Psoas muscle (tissue), 8 donors: ENCODE data around the gene MEIS1. TPM values are rescaled to one million over a fixed set of nuclear protein-coding genes. Genes with fewer than 3 reads are reported as not detected.

Experiments
- ATAC-seq, 4 donors: fragments of 200-7000 bp; cut with Tn5 transposase; one replicate each; pipeline ENCODE4 v1.9.1; 2020; ENCODE audit warnings: moderate library complexity in 3 of 4, mild to moderate bottlenecking in 2 of 4
- DNase-seq, 2 donors: peaks; one replicate each; pipeline ENCODE4 v3.0.0-alpha.2; 2020
- H3K27ac ChIP-seq: fragments of 200-600 bp; one replicate; pipeline ENCODE4 v1.8.0; 2022
- H3K27me3 ChIP-seq, 3 donors: fragments of 200-600 bp in 1 of 3; one replicate each; pipeline versions ENCODE4 v1.6.1 to v1.8.0; 2013 to 2022; ENCODE audit warnings: low read length in 2 of 3, mild to moderate bottlenecking in 2 of 3, moderate library complexity in 1 of 3; ENCODE audit not compliant: insufficient read depth in 3 of 3
- H3K36me3 ChIP-seq, 2 donors: fragments of 200-600 bp in 1 of 2; one replicate each; pipeline versions ENCODE4 v1.6.1 to v1.8.0; 2013 to 2022; ENCODE audit warnings: low read depth in 1 of 2, mild to moderate bottlenecking in 1 of 2, moderate library complexity in 1 of 2; ENCODE audit not compliant: insufficient read depth in 1 of 2
- H3K4me1 ChIP-seq: fragments of 200-600 bp; one replicate; pipeline ENCODE4 v1.8.0; 2022
- H3K4me3 ChIP-seq: fragments of 200-600 bp; one replicate; pipeline ENCODE4 v1.8.0; 2022; ENCODE audit warnings: mild to moderate bottlenecking
- H3K9me3 ChIP-seq: fragments of 200-600 bp; one replicate; pipeline ENCODE4 v1.8.0; 2022
- CTCF ChIP-seq: fragments of 200-600 bp; IDR thresholded peaks from one replicate; pipeline ENCODE4 v1.8.0; 2022; ENCODE audit warnings: antibody characterized with exemption
- WGBS, 3 donors: extraction: QIAGEN DNeasy Blood & Tissue Kit; methylation state at CpG; one replicate each; pipeline versions ENCODE4 v1.1.6 to v1.1.7; 2013; 5-methylcytosine and 5-hydroxymethylcytosine counted together
- intact Hi-C, 2 donors: fragments of 100-400 bp; cut with DNase I; formaldehyde crosslinking; loops; one replicate each; pipeline versions ENCODE4 v1.11.0 to v1.14.2; 2022
- polyA plus RNA-seq, 3 donors: library from polyadenylated mRNA; stranded (reverse); fragments of 200-250 nt; gene quantifications; one replicate each; pipeline ENCODE4 v1.2.3, GENCODE V29; 2013
- total RNA-seq, 4 donors: library from RNA; stranded (reverse); fragmentation: NEBNext Ultra II Directional in 2 of 4; extraction: Animal tissue kit (Norgen Biotek cat#: 25700) in 2 of 4; gene quantifications; one replicate each; pipeline versions ENCODE4 v1.2.1 to v1.2.4, GENCODE V29; 2021 to 2023
- donor health status: healthy with polysubstance abuse.
- donor health status: DM: no; HTN: no; CAD: no; lungs with moderate emphysema.
- donor health status: Bipolar disorder and iron deficiency.
- donor health status: healthy.
- donor health status: DM: yes; HTN: yes; CAD: no.
- donor health status: DM: no; HTN: no; CAD: no.
- donor health status: DM: no; HTN: no; CAD: no.
- donor health status: DM: yes; HTN: yes; CAD: no.

The MEIS1 gene
- total and polyA plus RNA-seq, 7 donors, result 0.77 to 6.8 (median 2.1) TPM

GRCh38 chr2:66521291-66521922 is 86.5 kb downstream of the MEIS1 start:
- H3K27me3 ChIP-seq, result no peaks in the 10 kb centered on the region
- H3K4me1 ChIP-seq, result no peaks in the 10 kb centered on the region
- H3K27ac ChIP-seq, result no peak overlapping the region
- no peak overlapping the region for H3K4me3 ChIP-seq
- H3K9me3 ChIP-seq, result no peaks in the 10 kb centered on the region
- DNase-seq (no peak), ATAC-seq (no peak)
- 85 to 90% (median 89%) methylated on average over 7 of the region's 7 CpGs for WGBS, 3 donors
- intact Hi-C loops, result no loop called here
- no peak for TF ChIP-seq CTCF
- H3K36me3 ChIP-seq, result no peaks in the 10 kb centered on the region

- Histone ChIP-seq H3K27ac (no peak overlapping the region), H3K36me3 (no peaks in the 10 kb centered on the region), H3K4me3 (no peak overlapping the region), H3K9me3 (no peaks in the 10 kb centered on the region), H3K27me3 (no peaks in the 10 kb centered on the region), H3K4me1 (no peaks in the 10 kb centered on the region)
- DNase-seq (no peak), ATAC-seq (no peak)
- 56 to 66% (median 62%) methylated on average over 6 of the region's 6 CpGs for WGBS, 3 donors
- no peak for TF ChIP-seq CTCF
- intact Hi-C loops, result no loop called here
These were observed 87.9 kb downstream of the MEIS1 start for GRCh38 chr2:66522611-66523376.

- H3K36me3 ChIP-seq, result no peaks in the 10 kb centered on the region
- intact Hi-C loops, result no loop called here
- TF ChIP-seq CTCF, result no peak
These were observed 88.5 kb downstream of the MEIS1 start for GRCh38 chr2:66523377-66523969.

GRCh38 chr2:66523990-66524389 is 89.1 kb downstream of the MEIS1 start:
- Histone ChIP-seq H3K4me3 (no peak overlapping the region), H3K27me3 (no peaks in the 10 kb centered on the region), H3K27ac (no peak overlapping the region), H3K9me3 (no peaks in the 10 kb centered on the region), H3K4me1 (no peaks in the 10 kb centered on the region), H3K36me3 (no peaks in the 10 kb centered on the region)
- ATAC-seq, result no peak
- no peak for DNase-seq
- intact Hi-C loops, result no loop called here
- no peak for TF ChIP-seq CTCF
- 86 to 90% (median 90%) methylated on average over 2 of the region's 2 CpGs for WGBS, 3 donors

More at GRCh38 chr2:66523377-66523969, 88.5 kb downstream of the MEIS1 start:
- no peaks in the 10 kb centered on the region for H3K27me3 ChIP-seq
- ATAC-seq (no peak), DNase-seq (no peak)
- whole genome bisulfite sequencing, 3 donors, result 83 to 94% (median 87%) methylated on average over 5 of the region's 5 CpGs
- no peak overlapping the region for H3K27ac ChIP-seq
- no peaks in the 10 kb centered on the region for H3K9me3 ChIP-seq
- H3K4me1 ChIP-seq, result no peaks in the 10 kb centered on the region
- no peak overlapping the region for H3K4me3 ChIP-seq
